NCI-H1048 (cell line): ENCODE results near the gene STARD5.

ENCODE experiments used
- DNase-seq: peaks from one replicate; lab custom pipeline; 2025; lab: John Stamatoyannopoulos, UW

Gene STARD5

DNA sequence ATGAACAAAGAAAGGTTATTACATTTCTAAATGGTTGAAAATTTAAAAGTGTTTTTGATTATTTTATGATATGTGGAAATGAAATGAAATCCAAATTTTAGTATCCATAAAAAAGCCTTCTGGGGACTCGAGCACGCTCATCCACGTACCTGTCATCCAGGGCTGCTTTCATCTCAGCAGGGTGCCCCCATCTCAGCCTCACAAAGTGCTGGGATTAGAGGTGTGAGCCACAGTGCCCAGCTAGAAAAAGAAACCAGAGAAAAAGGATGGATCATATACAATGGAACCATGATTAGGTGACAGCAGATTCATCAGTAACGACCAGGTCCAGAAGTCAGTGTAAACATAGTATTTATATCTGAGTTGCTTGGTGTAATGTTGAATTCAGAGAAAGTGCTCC lies 49.7 kb downstream of the STARD5 start:
- no peak for DNase-seq

DNA sequence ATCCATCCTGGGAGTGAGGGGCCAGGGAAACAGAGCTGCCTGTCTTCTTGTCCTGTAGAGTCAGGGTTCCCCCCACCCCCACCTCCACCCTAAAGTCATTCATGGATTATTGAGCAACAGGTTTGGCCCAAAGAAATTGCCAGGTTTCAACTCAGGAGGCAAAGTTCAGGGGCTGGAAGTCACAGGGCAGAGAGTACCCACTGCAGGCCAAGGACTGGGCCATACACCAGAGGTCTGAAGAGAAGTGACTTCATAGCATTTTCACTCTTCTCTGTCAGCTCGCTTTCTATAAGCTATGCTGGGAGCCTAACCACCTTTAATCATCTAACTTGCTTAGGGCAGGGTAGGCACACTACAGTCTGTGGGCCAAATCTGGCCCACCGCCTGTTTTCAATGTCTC lies 50.1 kb downstream of the STARD5 start:
- DNase-seq, result no peak

DNA sequence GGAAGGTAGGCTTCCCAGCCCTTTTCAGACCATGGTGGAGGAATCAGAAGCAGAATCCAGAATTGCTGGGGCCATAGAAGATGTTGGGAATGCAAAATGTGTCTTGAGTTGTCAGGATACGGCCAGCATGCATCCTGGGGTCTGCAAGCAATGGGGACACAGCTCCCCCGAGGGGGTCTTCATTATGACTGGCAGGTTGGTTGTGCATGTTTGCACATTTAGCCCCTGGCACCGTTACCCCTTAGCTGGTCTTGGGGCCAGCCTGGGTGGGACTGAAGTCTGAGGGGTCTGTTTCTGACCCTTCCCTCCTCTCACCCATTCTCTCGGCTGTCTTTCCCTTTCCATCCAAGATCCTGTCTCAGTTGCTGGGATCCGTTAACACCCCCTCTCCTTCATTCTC lies 50.7 kb downstream of the STARD5 start:
- DNase-seq, result no peak

DNA sequence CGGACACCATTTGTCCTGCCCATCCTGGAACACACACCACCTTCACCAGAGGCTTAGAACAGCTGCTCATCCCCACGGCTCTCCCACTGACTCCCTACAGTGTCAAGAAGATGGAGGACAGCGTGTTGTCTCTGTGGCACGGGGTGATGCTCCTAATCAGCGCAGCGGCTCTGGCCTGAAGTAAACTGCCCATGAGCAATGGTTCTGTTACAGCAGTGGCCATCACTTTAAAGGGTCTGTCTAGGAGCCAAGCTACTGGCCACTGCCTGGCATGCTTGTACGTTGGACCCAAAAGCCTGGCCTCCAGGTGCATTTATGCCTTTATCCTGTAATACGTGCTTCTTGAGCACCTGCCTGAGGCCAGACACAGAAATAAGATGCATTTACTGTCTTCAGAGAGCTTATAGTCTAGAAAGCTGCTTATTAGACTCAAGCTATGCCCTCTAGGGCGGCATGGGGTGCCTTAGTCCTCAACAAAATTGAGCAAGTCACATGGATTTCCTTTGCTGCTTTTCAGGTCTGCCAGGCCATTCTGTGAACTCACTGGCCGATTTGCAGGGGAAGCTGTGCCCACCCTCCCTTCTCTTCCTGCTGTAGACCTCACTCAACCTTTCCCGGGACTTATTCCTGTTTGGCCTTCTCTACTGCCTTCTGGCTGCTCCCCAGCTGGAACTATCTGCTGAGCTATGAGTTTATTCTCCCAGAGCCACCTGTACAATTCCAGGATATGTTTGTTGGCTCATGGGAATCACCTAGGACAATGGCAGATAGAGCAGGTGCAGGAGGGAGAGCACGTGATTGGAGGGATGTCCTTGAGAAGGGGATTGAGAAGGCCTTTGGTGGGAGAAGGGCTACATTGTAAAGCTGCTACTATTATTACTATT lies 51.9 kb downstream of the STARD5 start:
- no peak for DNase-seq

DNA sequence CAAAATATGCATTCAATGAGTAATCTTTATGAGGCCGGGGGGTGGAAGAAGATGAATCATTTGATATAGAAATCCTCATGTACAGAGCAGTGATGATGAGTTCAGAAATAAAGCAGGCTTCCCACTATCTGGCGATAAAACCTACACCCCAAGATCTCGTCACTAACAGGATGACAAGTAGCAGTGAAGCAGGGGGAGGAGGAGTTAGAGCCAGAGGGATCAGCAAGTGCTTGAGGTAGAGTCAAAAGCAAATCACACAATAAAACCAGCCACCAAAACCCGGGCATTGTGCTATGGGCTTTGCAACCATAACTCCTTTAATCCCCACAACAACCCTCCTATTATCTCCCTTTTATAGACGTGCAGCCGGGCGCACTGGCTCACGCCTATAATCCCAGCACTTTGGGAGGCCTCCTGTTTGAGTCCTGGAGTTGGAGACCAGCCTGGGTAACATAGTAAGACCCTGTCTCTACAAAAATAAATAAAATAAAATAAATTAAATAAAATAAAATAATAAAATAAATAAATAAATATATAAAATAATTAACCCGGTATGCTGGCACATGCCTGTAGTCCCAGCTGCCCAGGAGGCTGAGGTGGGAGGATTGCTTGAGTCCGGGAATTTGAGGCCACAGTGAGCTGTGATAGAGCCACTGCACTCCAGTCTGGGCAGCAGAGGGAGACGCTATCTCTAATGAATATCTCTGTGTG lies 53.0 kb downstream of the STARD5 start:
- DNase-seq, result no peak

DNA sequence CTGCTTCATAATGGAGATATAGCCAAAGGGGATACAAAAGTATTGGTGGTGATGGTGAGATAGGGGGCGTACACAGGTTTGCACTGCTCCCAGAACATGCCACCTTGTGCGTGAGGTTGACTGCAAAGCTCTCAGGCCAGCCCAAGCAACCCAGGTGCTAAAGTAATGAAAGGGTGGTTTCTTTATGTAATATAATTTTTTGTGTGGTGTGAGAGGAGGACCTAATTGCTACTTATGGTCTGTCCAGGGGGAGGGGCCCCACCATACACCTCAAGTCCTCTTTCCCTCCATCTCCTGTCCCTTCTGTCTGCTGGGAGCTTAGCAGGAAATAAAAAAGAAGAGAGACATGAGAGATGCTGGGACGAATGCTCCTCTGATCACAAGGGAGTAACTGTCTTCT lies 53.8 kb downstream of the STARD5 start:
- DNase-seq, result no peak

DNA sequence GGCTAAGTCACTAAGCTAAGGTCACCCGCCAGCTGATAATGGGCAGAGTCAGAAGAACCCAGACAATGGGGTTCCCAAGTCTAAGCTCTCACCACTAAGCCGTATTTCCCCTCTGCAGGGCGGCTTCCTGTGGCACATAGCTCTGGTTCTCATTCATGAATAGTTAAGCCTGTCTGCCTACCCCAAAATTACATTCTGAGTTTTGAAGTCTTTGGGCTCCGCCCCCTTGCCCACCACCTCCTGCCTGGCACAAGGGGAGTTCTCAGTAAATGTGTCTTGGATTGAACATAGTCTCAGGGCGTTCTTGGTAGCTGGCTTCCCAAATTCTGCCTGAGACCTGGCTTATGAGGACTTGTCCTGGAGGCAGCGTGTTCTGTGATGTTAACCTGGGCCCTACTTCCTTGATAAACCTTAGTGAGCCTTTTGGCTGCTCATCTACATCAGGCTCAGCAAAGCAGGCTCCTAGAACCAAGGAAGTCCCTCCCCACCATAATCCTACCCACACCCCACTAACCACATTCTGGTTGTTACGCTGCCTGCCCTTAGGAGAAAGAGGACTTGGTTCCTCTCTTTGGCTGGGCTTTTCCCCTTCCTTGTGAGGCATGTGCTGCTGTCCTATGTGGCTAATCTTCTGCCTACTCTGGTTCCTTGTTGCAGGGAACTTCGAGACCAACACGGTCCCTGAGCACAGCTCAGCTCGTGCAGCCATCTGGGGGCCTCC lies 54.9 kb downstream of the STARD5 start:
- DNase-seq, result no peak

DNA sequence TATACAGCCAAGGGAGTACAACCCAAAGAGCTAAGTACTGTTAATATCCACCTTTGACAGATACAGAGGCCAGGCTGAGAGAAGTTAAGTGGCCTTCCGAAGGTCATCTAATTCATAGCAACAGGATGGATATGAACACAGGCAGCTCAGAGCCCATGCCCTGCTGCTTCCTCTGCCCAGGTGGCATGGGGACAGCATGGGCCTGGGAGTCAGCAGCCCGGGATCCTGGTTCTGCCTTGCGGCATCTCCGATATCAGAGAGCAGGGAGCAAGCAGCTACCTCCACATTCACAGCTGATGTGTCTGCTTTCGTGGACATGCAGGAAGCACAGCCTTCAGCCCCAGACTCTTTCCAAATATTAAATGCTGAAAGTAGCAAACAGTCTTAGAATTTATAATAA lies 55.6 kb downstream of the STARD5 start:
- no peak for DNase-seq

DNA sequence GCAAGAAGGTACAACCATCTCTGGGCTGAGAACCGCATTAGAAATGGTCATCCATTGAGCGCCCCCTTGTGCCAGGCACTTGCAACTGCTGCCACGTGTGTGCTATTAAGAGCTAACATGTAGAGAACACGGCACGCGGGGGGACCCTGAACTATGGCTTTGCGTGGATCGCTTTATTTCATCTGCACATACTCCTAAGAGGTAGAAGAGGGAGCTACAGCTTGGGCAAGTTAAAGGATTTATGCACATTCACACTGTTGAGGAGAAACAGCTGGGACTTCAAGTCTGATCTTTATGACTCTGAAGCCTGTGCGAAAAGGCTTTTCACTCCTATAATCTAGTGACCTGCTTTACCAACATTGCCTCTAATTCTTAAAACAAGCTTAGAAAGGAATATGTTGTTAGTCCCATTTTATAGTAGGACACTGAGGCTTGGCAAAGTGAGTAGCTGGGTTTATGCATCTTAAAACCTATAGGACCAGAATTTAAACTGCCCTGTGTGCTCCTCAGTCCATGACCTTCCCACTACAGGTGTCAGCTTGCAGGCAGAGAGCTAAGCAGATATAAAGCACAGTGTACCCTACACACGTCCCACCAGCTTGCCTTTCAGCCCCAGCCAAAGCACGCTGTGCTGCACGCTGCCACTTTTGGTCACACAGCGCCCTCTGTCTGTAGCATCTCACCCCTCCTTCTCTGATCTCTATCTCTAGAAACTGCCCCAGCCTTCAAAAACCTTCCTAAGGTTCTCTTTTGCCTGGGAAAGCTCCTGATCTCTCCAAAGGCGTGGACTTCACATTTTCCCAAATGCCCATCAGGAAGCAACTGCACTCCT lies 57.8 kb downstream of the STARD5 start:
- peak; percentile 68 for DNase-seq

DNA sequence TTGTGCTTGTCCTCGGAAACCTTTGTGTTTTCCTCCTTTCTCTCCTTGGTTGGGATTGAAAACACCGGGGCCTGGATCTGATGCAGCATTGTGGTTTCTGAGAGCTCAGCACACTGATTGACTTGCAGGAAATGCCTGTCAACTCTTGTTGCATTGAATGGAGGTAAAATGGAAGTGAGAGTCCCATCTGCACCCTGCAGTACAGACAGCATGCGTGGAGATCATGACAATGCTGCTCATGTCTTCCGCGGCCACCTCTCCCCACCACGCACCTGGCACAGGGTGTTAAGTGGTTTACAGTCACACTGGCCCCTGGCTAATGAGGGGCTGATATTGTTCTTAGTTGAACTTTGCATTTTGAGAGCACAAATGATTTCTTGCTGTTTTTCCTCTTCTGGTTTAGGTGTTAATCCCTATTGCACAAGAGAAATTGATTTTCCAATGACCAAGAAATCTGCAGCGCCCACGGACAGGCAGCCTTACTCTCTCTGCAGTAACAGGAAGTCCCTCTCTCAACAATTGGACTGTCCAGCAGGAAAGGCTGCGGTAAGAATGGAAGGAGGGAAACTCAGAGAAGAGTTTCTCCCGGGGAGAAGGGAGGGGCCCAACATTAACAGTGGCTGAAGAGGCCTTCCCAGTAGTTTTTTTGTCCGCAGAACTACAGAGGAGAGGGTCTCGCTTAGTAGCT lies 58.5 kb downstream of the STARD5 start:
- DNase-seq, result no peak

DNA sequence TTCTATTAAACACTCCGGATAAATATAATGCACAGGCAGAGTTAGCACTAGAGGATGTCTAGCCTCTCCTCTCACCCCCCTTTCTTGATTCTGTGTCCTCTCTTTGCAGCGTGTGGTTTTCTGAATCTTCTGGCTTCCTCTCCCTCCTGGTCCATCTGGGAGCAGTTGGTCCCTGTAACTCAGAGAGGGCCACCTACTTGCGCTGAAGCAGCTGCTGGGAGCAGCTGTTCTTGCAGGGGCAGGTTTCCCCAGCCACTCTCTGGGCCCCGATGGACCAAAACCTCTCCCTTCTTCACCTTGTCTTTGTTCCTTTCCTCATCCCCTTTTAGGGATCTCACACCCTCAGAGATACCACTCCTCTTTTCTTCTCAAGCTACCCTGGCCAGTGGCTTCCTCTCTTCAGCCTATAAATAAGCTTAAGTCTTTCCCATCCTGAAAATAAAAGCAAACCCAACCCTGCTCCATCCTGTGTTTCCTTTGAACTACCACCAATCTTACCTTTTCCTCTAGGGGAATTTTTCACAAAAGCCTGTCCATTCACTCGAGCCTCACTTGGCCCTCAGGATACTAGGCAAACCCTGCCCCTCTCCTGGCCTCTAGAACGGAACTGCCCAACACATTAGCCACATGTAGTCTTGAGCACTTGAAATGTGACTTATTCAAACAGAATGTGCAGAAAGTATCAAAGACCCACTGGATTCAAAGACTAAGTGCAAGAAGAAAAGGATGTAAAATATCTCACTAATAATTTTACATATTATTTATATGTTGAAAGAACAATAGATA lies 59.7 kb downstream of the STARD5 start:
- DNase-seq, result no peak

DNA sequence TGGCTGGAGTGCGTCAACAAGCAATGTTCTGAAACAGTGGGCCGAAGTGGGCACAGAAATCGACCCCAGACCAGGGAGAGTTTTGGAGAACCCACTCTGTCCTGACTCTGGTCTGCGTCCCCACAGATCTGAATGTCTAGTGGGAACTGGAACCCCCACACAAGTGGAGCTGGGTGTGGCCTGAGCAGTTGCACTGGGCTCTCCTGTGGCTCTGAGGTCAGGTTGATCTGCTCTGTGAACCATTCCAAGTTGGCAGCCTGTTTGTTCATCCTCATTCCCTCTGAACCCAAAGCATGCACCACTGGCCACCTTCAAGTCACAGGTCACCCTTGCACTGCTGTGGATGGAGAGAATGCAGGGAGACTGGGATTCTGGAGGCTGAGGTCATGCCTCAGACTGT lies 60.5 kb downstream of the STARD5 start:
- no peak for DNase-seq

DNA sequence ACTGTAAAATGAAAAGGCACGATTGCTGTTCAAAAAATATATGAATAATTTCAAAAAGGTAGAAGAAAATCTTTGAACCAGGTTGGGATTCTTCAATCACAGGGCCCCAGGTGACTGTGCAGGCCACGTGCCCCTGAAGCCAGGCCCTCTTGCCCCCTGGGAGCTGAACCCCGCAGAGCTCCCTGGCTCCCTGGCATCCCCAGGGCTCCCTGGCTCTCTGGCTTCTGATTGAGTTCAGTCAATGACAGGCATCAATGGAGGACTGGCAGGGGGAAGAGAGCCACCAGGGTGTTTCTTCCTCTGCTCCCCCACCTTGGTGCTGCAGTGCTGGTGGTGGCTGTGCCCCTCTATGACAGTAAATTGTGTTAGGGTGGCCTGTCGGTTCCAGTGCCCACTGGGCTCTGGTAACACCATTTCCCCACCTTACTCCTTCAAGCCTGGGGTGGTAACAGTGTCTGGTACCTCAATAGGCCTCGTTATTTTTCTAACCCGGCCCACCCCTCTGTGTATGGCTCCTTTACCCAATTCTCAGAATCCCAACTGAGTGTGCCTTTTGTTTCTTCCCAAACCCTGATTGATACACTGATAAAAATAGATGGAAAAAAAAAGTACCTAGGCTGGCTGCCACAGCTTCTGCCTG lies 62.6 kb downstream of the STARD5 start:
- no peak for DNase-seq

DNA sequence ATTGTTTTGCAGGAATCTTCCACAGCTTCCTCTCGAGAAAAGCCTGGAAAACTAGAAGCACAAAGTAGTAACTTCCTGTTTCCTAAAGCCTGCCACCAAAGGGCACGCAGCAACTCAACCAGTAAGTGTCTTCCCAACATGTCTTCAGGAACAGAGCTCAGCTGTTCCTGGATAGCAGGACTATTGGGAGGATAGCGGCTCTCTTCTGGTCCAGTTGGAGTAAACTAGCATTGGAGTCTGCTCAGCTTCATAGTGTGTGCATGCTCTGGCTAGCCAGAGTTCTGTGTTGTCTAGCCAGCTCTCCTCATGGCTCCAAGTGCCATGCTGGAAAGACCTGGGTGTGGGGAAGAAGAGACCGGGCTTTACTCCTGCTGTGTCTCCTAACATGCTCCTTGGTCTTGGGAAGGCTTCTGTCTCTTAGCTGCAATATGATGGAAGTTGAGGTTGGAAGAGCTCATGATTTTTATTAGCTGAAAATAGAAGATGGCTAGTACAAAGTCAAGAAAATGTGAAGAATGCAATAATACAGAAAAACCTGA lies 64.1 kb downstream of the STARD5 start:
- no peak for DNase-seq
